GM12891 (cell line): ENCODE data around the gene CCDC3.
"Not testable (repeated sequence)": the region's sequence is repeated elsewhere in the genome, so short reads cannot be mapped to it uniquely, and the experiment has no call there.

Source experiments
- DNase-seq: peaks from one replicate; pipeline ENCODE4 v3.0.0; 2011; ENCODE audit warnings: low spot score; ENCODE audit not compliant: insufficient read length
- FAIRE-seq: peaks from 2 replicates; lab custom pipeline; 2011; peaks lifted over from hg19 to GRCh38; lab: Jason Lieb, UNC
- PAX5 ChIP-seq: IDR thresholded peaks from 2 replicates; pipeline ENCODE4 v1.6.1; 2011; ENCODE audit warnings: low read length, moderate library complexity, mild to moderate bottlenecking; ENCODE audit not compliant: insufficient read depth, severe bottlenecking
- POLR2A ChIP-seq: IDR thresholded peaks from 2 replicates; pipeline ENCODE4 v1.6.1; 2011; ENCODE audit warnings: low read depth, low read length, control low read depth
- POLR2AphosphoS5 ChIP-seq: IDR thresholded peaks from 2 replicates; pipeline ENCODE4 v1.6.1; 2011; ENCODE audit warnings: low read depth, low read length, control low read depth
- POU2F2 ChIP-seq: IDR thresholded peaks from 2 replicates; pipeline ENCODE4 v1.6.1; 2011; ENCODE audit warnings: low read depth, mild to moderate bottlenecking, control low read depth, low read length, moderate library complexity
- SPI1 ChIP-seq: IDR thresholded peaks from 2 replicates; pipeline ENCODE4 v1.6.1; 2011; ENCODE audit warnings: low read depth, low read length, control low read depth
- TAF1 ChIP-seq: IDR thresholded peaks from 2 replicates; pipeline ENCODE4 v1.6.1; 2011; ENCODE audit warnings: low read depth, low read length, control low read depth

CCDC3 gene

DNA sequence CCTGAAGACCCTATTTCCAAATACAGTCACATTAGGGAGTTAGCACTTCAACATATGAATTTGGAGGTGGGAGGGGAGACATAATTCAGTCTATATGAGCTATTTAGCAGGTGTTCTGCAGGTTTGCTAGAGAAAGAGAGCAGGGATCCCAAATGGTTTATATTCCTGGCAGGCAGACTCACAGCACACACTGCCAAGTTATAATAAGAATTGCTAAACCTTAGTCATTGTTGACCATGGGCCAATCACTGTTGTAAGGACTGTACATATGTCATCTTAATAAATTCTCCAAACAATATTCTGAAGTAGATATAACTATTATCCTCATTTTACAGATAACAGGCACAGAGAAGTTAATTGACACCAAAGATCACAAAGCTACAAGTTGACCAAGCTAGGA, 1.5 kb upstream of the CCDC3 start:
- DNase-seq (no peak), FAIRE-seq (no peak)
- TF ChIP-seq PAX5 (no peak), SPI1 (no peak), POLR2AphosphoS5 (no peak), POLR2A (no peak), POU2F2 (no peak), TAF1 (no peak)

DNA sequence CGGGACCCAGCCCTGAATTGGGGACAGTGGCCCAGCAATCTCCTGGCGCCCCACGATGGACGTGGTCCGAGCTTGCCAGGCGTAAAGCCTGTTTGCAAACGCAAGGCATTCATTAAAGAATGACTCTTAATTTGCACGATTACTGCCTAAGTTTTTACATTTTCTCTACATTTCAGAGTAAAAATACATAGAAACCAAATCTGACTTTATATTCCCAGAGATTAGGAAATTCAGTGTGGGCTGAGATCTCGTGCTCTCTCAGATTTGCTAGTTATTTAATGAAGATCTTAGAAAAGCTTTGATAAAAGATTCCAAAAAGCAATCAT, 337 bp upstream of the CCDC3 start:
- DNase-seq (no peak), FAIRE-seq (no peak)
- no peak for TF ChIP-seq SPI1
- TF ChIP-seq TAF1, result no peak
- TF ChIP-seq POU2F2, result no peak
- no peak for TF ChIP-seq POLR2AphosphoS5
- TF ChIP-seq POLR2A, result no peak
- no peak for TF ChIP-seq PAX5

DNA sequence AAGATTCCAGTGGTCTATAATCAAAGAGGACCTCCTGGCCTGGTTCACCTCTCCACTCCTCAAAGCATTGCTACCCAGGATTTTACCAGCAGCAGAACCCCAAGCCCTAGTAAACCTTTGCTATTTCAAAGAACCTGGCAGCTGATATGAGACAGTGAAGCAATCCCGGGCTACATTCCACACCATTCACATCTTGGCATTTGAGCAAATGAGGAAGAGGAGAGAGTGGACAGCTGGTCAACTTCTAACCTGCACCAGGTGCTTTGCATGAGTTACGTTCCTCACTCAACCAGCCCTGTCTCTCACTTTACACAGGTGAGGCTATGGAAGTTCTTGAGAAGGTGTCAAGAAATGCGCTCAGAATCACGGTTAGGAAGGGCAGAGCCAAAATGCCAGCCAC, 1.1 kb downstream of the CCDC3 start:
- TF ChIP-seq POLR2AphosphoS5 (no peak), POLR2A (no peak), PAX5 (no peak), SPI1 (no peak), POU2F2 (no peak), TAF1 (no peak)
- no peak for DNase-seq
- FAIRE-seq, result no peak

DNA sequence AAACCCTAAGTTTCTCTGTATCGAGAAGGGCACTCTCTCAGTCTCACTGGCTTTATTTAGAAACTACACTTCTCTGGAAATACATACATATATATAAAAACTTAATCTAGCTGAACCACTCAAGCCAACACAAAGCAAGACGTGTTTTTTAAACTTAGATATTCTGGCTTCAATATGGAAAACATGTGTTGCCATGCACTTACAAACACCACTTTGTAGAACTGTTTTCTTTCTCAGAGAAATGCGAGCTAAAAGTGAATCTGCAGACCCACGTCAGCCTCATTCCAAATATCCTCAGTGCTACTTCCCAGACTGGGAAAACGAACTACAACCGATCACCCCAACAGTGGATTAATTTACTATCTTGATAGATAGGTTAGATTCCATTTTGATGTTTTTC, 1.7 kb downstream of the CCDC3 start:
- TF ChIP-seq SPI1 (no peak), POLR2AphosphoS5 (no peak), TAF1 (no peak), POU2F2 (no peak), PAX5 (no peak), POLR2A (no peak)
- no peak for FAIRE-seq
- no peak for DNase-seq

DNA sequence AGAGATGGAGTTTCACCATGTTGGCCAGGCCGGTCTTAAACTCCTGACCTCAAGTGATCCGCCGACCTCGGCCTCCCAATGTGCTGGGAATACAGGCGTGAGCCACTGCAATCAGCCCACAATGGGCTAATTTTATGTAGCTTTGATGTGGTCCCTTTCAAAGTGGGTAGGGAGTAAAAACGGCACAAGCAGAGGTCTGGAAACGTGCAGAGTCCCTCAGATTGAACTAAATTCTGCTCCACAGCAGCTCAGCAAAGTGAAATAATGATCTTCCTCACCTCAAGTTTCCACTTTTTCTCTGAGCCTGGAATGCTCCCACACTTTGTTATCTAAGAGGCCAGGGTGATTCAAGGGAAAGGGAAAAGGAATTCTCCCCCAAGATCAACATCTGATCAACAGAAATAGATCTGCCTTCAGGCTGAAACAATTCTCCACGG, 6.1 kb downstream of the CCDC3 start:
- TF ChIP-seq POU2F2, result no peak
- no peak for TF ChIP-seq POLR2A
- no peak for TF ChIP-seq SPI1
- DNase-seq (no peak), FAIRE-seq (no peak)

DNA sequence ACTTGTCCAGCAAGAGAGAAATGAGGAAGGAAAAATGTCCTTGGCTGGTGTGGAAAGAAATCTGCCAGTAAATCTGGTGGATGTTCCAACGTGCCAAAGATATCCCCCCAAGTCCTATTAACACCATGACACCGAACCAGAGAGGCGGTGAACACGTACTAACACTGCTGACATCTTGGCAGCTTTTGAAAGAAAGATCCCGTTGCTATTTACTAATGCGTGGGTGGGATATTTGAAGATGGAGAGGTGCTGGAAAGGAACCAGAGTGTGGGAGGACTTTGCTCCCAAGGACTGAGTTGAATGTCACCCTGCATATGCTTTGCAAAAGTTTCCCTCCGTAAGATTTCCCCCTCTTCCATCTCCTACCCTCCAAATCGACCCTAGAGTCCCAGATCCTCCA, 7.9 kb downstream of the CCDC3 start:
- DNase-seq (no peak), FAIRE-seq (no peak)
- TF ChIP-seq POU2F2, result no peak
- no peak for TF ChIP-seq POLR2AphosphoS5
- no peak for TF ChIP-seq PAX5
- TF ChIP-seq POLR2A, result no peak
- TF ChIP-seq SPI1, result no peak
- TF ChIP-seq TAF1, result no peak

DNA sequence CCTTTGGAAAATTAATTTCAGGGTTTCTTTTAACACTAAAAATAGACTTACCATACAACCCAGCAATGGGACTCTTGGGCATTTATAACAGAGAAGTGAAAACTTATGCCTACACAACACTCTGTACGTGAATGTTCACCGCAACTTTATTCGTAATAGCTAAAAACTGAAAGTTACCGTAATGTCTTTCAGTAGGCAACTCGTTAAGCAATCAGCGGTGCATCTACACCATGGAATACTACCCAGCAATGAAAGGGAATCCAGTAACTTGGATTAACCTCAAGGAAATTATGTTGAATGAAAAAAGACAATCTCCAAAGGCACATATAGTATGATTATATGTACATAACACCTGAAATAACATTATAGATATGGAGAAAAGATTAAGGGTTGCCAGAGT, 16.2 kb downstream of the CCDC3 start:
- FAIRE-seq (no peak), DNase-seq (no peak)
- TF ChIP-seq TAF1 (no peak), SPI1 (no peak), PAX5 (no peak), POU2F2 (no peak), POLR2AphosphoS5 (no peak), POLR2A (no peak)

DNA sequence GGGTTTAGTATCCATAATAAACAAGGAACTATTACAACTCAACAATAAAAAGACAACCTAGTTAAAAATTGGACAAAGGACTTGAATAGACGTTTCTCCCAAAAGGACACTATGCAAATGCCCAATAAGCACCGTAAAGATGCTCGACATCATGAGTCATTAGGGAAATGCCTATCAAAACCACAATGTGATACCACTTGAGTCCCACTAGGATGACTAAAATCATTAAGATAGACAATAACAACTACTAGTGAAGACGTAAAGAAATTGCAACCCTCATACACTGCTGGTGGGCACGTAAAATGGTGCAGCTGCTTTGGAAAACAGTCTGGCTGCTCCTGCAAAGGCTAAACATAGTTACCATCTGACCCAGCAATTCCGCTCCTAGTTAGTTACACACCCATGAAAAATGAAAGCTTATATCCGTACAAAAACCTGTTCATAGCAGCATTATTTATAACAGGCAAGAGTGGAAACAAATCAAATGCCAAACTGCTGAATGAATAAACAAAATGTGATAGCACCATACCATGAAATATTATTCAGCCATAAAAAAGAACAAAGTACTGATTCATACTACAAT, 17.3 kb downstream of the CCDC3 start:
- FAIRE-seq (no peak), DNase-seq (no peak)
- TF ChIP-seq POLR2A (no peak), PAX5 (no peak), POLR2AphosphoS5 (no peak), POU2F2 (no peak), TAF1 (no peak), SPI1 (no peak)

DNA sequence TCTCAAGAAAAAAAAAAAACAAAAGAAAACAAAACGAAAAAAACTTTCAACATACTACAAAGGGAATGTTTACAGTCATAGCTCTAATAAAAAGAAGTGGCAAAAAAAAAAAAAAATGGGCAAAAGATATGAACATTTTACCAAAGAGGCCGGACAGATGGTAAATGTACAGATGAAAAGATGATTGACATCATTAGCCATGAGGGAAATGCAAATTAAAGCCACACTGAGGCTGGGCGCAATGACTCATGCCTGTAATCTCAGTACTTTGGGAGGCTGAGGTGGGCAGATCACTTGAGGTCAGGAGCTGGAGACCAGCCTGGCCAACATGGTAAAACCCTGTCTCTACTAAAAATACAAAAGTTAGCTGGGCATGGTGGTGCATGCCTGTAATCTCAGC, 17.9 kb downstream of the CCDC3 start:
- FAIRE-seq, DNase-seq: not testable (repeated sequence)

DNA sequence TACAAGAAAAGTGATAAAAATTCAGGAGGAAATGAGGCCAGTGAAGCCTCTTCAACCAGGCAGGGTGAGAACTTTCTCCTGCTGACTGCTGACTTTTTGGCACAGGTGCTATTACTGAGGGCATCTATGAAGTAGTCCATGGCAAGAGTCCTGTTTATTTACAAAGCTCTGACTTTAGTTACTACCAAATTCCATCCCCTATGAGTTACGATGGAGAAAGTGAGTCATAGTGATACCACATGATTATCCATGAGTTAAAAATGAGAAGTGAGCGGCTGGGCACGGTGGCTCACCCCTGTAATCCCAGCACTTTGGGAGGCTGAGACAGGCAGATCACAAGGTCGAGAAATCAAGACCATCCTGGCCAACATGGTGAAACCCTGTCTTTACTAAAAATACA, 19.9 kb downstream of the CCDC3 start:
- TF ChIP-seq POLR2AphosphoS5, result no peak
- TF ChIP-seq POU2F2, result no peak
- TF ChIP-seq PAX5, result no peak
- no peak for TF ChIP-seq TAF1
- TF ChIP-seq POLR2A, result no peak
- no peak for TF ChIP-seq SPI1
- no peak for FAIRE-seq
- no peak for DNase-seq

DNA sequence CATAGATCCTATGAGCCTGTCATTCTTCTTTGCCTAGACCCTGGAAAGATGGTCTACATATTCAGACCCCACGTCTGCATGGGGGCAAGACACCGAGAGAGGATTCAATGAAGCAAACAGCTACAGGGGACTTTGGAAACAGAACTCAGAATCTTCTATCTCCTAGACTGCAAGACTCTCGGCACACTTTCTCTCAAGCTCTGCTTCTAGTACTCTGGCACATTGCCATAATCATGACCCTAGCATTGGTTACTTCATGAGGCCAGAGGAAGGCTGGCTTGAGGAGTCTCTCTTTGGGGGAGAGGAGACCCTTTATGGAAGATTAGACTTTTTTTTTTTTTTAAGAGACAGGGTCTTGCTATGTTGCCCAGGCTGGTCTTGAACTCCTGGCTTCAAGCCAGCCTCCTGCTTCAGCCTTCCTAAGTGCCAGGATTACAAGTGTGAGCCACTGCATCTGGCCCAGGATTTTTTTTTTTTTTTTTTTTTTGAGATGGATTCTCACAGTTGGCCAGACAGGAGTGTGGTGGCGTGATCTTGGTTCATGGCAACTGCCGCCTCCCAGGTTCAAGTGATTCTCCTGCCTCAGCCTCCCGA, 20.7 kb downstream of the CCDC3 start:
- no peak for DNase-seq
- TF ChIP-seq PAX5, result no peak
- no peak for TF ChIP-seq POU2F2
- TF ChIP-seq TAF1, result no peak
- TF ChIP-seq POLR2A, result no peak
- TF ChIP-seq SPI1, result no peak
- no peak for TF ChIP-seq POLR2AphosphoS5
- no peak for FAIRE-seq
